ENCODE data around the gene ZNF862. TPM values are rescaled to one million over a fixed set of nuclear protein-coding genes. Genes with fewer than 3 reads are reported as not detected.
A peak's percentile ranks its signal among the peaks of the same experiment; 100 is the strongest.

The ZNF862 gene
- total RNA-seq, 1 donor from 2014 or later = 15.9 TPM

DNA sequence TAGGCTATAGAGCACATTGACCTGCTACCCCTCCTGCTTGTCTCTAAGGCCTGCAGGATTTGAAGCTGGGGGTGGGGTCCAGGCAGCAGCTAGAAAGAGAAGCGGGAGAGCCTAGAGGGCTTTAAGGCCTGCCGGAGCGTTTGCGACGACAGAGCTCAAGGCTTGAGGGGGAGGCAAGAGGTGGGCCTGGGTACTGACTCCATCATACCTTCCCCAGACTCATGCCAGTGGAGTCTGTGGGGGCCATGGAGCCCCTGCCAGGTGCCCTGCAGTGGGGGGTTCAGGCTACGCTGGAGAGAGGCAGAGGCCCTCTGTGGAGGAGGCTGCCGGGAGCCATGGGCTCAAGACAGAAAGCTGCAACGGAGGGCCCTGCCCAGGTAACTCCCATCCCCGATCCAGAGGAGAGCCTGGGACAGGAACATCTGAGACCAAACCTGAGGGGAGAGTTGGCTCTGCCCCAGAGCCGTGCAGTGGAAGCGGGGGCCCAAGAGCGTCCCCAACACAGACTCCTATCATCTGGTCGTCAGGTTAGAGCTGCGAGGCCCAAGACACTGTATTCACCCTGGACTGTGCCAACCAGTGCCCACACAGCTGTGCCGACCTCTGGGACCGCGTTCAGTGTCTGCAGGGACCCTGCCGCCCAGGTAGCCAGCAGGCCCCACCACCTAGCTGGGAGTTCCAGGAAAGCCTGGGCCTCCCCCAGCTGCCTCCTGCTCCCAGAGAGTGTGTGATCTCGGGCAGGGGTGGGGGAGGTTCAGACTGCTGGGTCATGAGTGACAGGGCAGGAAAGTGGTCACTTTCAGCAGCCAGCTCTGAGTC, 13.2 kb upstream of the ZNF862 start:
- peaks cover 4% of the 10 kb centered on the region for H3K27me3 Mint-ChIP-seq (ENCODE audit: low read depth)
- no peak overlapping the region for H3K27ac Mint-ChIP-seq (ENCODE audit: unreplicated experiment)
- no peaks in the 10 kb centered on the region for H3K9me3 Mint-ChIP-seq (ENCODE audit: low read depth)
- DNase-seq (ENCODE audit: low spot score) = peak; percentile 80
- H3K4me1 Mint-ChIP-seq (ENCODE audit: low read depth) = no peaks in the 10 kb centered on the region
- no peaks in the 10 kb centered on the region for H3K36me3 Mint-ChIP-seq (ENCODE audit: low read depth)
- TF ChIP-seq, protein P1, sequence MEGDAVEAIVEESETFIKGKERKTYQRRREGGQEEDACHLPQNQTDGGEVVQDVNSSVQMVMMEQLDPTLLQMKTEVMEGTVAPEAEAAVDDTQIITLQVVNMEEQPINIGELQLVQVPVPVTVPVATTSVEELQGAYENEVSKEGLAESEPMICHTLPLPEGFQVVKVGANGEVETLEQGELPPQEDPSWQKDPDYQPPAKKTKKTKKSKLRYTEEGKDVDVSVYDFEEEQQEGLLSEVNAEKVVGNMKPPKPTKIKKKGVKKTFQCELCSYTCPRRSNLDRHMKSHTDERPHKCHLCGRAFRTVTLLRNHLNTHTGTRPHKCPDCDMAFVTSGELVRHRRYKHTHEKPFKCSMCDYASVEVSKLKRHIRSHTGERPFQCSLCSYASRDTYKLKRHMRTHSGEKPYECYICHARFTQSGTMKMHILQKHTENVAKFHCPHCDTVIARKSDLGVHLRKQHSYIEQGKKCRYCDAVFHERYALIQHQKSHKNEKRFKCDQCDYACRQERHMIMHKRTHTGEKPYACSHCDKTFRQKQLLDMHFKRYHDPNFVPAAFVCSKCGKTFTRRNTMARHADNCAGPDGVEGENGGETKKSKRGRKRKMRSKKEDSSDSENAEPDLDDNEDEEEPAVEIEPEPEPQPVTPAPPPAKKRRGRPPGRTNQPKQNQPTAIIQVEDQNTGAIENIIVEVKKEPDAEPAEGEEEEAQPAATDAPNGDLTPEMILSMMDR (IDR thresholded peaks at IDR 0.05) = no peak
- H3K4me3 Mint-ChIP-seq (ENCODE audit: unreplicated experiment) = no peak overlapping the region

DNA sequence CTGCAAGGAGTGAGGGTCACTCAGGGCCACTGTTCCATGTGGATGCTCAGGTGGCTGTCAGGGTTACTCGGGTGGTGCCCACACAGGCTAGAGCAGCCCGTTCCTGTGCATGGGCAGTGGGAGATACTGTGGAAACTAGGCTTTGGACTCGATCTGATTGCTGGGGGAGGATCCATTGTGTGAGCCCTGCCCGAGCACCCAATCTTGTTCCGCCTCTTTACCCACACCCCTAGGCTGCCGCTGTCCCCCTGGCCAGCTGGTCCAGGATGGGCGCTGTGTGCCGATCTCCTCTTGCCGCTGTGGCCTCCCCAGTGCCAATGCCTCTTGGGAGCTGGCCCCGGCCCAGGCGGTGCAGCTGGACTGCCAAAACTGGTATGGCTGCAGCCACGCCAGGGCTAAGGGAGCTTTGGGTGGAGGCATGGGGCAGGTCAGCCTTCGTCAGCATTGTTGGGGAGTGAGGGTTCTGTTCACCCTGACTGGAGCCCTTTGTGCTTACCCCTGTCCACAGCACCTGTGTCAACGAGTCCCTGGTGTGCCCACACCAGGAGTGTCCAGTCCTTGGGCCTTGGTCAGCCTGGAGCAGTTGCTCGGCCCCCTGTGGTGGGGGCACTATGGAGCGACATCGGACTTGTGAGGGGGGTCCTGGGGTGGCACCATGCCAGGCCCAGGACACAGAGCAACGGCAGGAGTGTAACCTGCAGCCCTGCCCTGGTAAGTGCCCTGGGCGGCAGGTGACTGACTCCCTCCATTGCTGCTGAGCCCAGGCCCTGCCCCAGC, 12.4 kb upstream of the ZNF862 start:
- Mint-ChIP-seq H3K9me3 (ENCODE audit: low read depth) (no peaks in the 10 kb centered on the region), H3K27me3 (ENCODE audit: low read depth) (peaks cover 6% of the 10 kb centered on the region), H3K36me3 (ENCODE audit: low read depth) (no peaks in the 10 kb centered on the region), H3K4me3 (ENCODE audit: unreplicated experiment) (no peak overlapping the region), H3K4me1 (ENCODE audit: low read depth) (no peaks in the 10 kb centered on the region), H3K27ac (ENCODE audit: unreplicated experiment) (no peak overlapping the region)
- TF ChIP-seq, protein P1 (IDR thresholded peaks at IDR 0.05) = no peak
- DNase-seq (ENCODE audit: low spot score) = peak; percentile 90

DNA sequence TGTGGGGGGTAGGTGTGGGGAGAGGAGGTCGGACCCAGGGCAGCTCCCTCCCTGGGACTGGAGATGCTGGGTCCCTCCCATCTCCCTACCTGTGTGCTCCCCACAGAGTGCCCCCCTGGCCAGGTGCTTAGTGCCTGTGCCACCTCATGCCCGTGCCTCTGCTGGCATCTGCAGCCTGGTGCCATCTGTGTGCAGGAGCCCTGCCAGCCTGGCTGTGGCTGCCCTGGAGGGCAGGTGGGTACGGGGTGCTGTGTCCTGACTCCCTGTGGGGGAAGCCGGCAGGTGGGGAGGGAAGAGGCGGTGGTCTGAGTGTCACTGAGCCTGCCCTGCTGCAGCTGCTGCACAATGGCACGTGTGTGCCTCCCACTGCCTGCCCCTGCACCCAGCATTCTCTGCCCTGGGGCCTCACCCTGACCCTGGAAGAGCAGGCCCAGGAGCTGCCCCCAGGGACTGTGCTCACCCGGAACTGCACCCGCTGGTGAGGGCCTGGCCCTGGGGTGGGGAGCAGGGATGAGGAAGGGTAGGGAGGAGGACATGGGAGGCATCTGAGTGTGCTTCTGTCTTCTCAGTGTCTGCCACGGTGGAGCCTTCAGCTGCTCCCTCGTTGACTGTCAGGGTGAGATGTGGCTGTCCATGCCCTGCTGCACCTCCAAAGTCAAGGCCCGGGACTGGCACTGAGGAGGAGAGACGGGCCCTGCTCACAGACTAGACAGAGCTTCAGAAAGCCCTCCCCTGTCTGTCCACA, 11.7 kb upstream of the ZNF862 start:
- Mint-ChIP-seq H3K9me3 (ENCODE audit: low read depth) (no peaks in the 10 kb centered on the region), H3K27ac (ENCODE audit: unreplicated experiment) (no peak overlapping the region), H3K36me3 (ENCODE audit: low read depth) (no peaks in the 10 kb centered on the region), H3K4me1 (ENCODE audit: low read depth) (no peaks in the 10 kb centered on the region), H3K27me3 (ENCODE audit: low read depth) (peaks cover 10% of the 10 kb centered on the region), H3K4me3 (ENCODE audit: unreplicated experiment) (no peak overlapping the region)
- peak; percentile 82 for DNase-seq (ENCODE audit: low spot score)
- TF ChIP-seq, protein P1 (IDR thresholded peaks at IDR 0.05) = no peak

DNA sequence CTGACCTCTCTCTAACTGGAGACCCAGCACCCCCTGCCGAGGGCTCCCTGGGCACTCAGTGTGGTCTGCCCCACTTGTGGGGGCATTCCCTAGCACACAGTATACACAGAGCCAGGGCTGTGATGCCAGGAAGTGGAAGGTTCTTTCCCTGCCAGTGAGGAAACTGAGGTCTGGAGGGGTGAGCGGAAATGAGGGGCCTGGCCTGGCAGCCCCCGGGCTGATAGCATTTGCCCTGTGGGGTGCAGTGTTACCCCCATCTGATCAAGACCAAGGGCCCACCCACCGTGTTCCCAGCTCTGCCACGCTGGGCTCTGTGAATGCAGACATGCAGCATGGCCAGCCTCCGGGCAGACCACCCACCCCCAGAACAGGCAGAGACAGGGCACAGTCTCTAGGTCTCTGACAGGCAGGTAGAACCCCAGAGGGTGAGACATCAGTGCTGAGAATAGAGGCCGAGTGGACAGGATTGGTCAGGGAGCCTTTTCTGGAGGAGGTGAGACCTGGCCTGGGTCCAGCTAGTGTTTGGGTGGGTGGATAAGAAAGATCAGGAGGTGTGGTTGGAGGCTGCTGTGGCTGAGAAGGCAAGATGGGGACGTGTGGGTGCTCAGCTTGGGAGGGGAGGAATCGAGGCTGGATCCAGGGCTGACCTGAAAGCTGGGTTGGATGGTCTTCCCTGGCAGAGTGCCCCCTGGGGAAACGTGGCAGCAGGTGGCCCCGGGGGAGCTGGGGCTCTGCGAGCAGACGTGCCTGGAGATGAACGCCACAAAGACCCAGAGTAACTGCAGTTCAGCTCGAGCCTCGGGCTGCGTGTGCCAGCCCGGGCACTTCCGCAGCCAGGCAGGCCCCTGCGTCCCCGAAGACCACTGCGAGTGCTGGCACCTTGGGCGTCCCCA, 10.8 kb upstream of the ZNF862 start:
- Mint-ChIP-seq H3K27ac (ENCODE audit: unreplicated experiment) (no peak overlapping the region), H3K4me1 (ENCODE audit: low read depth) (no peaks in the 10 kb centered on the region), H3K27me3 (ENCODE audit: low read depth) (peaks cover 17% of the 10 kb centered on the region), H3K4me3 (ENCODE audit: unreplicated experiment) (no peak overlapping the region), H3K36me3 (ENCODE audit: low read depth) (no peaks in the 10 kb centered on the region), H3K9me3 (ENCODE audit: low read depth) (no peaks in the 10 kb centered on the region)
- DNase-seq (ENCODE audit: low spot score) = peak; percentile 82
- TF ChIP-seq, protein P1 (IDR thresholded peaks at IDR 0.05) = no peak
